GM21619 (cell line): Measurements from ENCODE around the gene ATXN1L.
"Not testable (repeated sequence)": the region's sequence is repeated elsewhere in the genome, so short reads cannot be mapped to it uniquely, and the experiment has no call there.

Experiments
- ATAC-seq: cut with Tn5 transposase; IDR thresholded peaks from one replicate; pipeline ENCODE4 v1.9.1; 2021; ENCODE audit not compliant: unreplicated experiment

The ATXN1L gene

DNA sequence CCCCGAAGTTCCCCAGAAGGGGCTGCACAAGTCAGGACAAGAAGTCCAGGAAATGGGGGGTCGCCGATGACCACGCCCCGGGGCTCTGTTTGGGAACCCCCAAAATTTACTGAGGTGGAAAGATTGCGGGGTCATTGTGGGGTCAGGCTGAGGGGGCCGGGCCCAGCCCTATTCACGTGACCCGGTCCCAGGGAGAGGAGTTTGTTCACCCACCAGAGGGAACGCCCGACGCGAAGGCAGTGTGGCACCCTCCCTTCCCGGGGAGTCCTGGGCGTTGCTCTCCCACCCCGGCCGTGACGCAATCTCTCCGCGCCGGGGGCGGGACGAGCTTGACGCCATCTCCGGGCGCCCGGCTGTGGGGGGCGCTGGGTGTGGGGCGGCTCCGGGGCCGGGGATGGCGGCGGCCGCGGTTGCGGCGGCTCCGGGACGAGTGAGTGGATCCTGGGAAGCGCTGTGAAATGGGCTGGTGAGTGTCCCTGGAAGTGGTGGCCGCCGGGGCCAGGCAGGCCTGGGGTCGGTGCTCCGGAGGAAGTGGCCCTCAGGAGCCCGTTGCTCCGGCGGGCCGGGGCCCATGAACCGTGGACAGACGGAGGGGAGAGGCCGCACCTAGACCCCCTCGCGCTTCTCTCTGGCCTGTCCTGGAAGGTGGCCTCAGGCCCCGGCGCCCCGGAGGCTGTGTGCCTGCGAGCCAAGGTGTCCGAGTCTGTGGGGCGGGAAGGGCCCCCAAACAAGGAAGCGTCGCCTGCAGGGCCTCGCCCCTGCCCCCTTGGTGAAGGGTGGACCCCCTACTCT is at the start of gene ATXN1L:
Gene ATXN1L (plus strand): TSS at position 338 of the 792 bp plus-strand sequence. CDS start 3,765 bp downstream, outside the sequence.
- peak; percentile 68 for ATAC-seq

GRCh38 chr16:71796501-71797097 is 49.2 kb upstream of the ATXN1L start:
- no peak for ATAC-seq

- no peak for ATAC-seq
These were observed 42.5 kb upstream of the ATXN1L start for GRCh38 chr16:71803305-71803690.

- peak; percentile 29 for ATAC-seq
These were observed 37.7 kb upstream of the ATXN1L start for GRCh38 chr16:71807905-71808592.

GRCh38 chr16:71808593-71809459 is 37.0 kb upstream of the ATXN1L start, which contains the start of gene AP1G1:
TSS of gene AP1G1 (minus strand) at chr16:71808834. CDS start at chr16:71789479, 19,355 bp downstream.
- peak; percentile 68 for ATAC-seq

DNA sequence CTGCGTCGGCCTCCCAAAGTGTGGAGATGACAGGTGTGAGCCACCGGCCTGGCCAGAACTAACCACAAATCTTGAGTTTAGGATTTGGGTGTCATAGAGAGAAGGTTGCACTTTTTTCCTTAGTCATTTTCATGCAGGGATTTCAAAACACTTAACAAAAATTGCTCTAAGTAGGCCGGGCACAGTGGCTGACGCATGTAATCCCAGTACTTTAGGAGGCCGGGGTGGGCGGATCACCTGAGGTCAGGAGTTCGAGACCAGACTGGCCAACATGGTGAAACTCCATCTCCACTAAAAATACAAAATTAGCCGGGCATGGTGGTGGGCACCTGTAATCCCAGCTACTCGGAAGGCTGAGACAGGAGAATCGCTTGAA is 35.6 kb upstream of the ATXN1L start:
- not testable (repeated sequence) for ATAC-seq

GRCh38 chr16:71811261-71811803 is 34.4 kb upstream of the ATXN1L start:
- ATAC-seq: no peak

DNA sequence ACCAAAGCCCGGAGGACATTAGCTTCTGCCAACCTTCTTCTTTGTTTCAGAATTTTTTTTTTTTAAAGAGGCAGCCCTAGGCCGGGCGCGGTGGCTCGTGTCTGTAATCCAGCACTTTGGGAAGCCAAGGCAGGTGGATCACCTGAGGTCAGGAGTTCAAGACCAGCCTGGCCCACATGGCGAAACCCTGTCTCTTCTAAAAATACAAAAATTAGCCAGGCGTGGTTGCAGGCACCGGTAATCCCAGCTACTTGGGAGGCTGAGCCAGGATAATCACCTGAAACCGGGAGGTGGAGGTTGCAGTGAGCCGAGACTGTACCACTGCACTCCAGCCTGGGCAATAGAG is 28.6 kb upstream of the ATXN1L start:
- peak; percentile 7 for ATAC-seq

- ATAC-seq: no peak
These were observed 19.2 kb upstream of the ATXN1L start for GRCh38 chr16:71826533-71827017.

- ATAC-seq: no peak
These were observed 15.4 kb upstream of the ATXN1L start for GRCh38 chr16:71830359-71830758.

DNA sequence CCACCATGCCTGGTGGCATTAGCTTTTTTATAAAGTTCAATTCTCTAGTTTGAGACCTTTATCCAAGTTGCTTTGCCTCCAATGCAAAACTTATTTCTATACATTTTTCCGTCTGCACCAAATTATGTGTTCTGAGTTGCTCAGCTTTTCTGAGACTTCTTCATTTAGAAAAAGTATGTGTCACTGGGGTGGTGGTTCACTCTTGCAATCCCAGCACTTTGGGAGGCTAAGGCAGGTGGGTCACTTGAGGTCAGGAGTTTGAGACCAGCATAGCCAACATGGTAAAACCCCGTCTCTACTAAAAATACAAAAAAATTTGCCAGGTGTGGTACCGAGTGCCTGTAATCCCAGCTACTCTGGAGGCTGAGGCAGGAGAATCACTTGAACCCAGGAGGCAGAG is 14.1 kb upstream of the ATXN1L start:
- ATAC-seq: not testable (repeated sequence)

DNA sequence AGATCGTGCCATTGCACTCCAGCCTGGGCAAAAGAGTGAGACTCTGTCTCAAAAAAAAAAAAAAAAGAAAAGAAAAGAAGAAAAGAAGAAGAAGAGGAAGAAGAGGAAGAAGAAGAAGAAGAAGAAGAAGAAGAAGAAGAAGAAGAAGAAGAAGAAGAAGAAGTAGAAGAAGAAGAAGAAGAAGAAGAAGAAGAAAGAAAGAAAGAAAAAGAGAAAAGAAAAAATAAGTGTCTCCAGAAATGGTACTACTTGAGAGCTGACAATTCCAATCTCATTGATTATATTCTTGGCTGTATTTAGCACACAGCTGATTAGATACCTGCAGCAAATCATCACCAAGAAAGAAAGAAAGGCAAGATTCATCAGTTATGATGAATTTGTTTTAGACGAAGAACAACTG is 13.7 kb upstream of the ATXN1L start:
- not testable (repeated sequence) for ATAC-seq

DNA sequence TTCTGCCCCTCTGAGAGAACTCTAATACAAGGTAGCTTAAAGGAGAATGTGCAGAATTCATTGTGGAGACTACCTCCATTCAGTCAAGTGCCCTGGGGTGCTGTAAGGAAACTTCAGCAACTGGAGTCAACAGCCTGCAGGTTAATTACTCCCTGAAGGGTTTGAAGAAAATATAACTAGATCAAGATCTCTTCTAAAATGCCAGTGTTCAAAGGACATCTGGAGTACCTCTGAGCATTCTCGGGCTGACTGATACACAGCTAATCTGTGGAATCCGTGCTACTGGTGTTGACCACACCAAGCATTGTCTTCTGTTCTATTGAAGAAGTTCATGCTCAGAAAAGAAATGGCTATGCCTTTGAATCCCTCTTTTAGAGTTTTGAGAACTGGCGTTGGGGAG is 11.5 kb upstream of the ATXN1L start:
- no peak for ATAC-seq

DNA sequence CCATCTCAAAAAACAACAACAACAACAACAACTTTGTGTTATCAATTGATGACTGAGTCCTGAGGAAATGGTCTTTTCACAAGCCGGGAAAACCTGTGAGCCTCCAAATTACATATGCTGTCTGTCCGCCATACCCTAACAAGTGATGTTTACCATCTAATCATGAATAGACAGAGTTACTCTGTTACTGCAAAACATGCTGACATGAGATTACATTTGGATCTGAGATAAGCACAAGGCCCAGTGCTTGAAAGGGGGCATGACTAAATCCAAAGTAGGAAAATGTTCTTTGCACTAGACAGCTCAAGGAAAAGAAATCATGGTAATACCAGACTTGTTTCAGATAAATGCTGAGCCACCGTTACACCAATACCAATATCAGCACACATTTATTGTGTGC is 8.6 kb upstream of the ATXN1L start:
- ATAC-seq: no peak

DNA sequence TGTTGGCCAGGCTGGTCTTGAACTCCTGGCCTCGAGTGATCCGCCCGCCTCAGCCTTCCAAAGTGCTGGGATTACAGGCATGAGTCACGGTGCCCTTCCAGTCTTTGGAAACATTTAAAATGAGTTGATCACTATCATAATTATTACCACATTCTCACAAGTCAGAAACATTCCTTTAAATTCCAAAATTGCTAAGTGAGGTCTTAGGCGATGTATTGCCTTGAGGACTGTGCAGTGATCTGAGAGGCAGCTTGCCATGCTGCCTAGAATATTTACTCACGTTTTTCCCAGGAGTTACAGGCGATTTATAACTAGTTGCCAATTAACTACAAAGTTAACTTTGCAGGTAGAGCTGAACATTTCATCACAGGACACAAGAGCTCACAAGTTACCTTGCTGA is 5.7 kb upstream of the ATXN1L start:
- ATAC-seq: no peak

- no peak for ATAC-seq
These were observed 2.2 kb upstream of the ATXN1L start for GRCh38 chr16:71843572-71843971.

GRCh38 chr16:71846431-71846830 is 655 bp downstream of the ATXN1L start:
- ATAC-seq: no peak

- ATAC-seq: no peak
These were observed 1.3 kb downstream of the ATXN1L start for GRCh38 chr16:71847096-71847495.

- ATAC-seq: no peak
These were observed 2.8 kb downstream of the ATXN1L start for GRCh38 chr16:71848622-71849021.

DNA sequence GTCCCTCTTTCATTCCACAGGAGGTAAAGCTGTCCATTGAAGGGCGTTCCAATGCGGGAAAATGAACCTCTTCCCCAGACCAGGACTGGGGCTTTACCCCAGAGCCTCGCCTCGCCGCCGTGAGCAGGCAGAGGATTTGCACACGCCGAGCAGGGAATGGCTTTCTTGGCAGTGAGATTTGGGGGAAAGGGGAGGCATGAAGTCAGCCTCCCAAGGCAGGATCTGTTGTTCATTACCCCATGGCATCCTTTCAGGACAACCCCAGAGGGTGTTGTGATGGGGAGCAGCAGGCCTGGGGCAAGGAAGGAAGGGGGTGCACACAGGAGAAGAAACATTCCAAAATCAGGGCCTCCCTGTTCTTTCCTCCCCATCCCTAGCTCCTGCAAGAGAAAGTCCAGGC is 6.0 kb downstream of the ATXN1L start:
- no peak for ATAC-seq

DNA sequence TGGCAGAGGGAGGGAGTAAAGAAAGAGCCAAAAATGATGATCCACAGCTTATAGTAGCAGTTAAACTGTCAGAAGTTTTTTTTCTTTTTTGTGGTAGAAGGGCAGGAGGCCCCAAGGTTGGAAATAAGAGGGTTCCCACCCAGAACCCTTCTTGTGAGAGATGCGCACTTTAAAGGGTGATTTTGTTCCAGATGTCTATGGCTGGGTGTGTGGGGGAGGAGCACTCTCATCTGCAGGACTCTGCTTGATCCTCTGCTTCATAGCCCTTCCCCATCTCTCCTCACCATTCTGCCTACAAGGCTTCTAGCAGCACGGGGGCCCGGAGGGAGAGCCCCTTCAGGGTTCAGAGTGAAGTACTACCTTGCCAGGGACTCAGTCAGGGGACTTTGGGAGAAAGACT is 6.4 kb downstream of the ATXN1L start:
- ATAC-seq: no peak
